GM19099 (cell line): ENCODE results near the gene KCNN4.
A peak's percentile ranks its signal among the peaks of the same experiment; 100 is the strongest.

Experiments
- POLR2A ChIP-seq: IDR thresholded peaks from 3 replicates; pipeline ENCODE4 v1.6.1; 2011; ENCODE audit warnings: low read depth; ENCODE audit not compliant: insufficient read length; ENCODE audit errors: extremely low read depth

KCNN4 gene

GRCh38 chr19:43802216-43802951 is 21.6 kb upstream of the KCNN4 start, which contains the start of gene LYPD5:
Gene LYPD5 (minus strand): TSS chr19:43802447. CDS start chr19:43802380, 67 bp downstream.
- no peak for TF ChIP-seq POLR2A

GRCh38 chr19:43799502-43800142 is 18.8 kb upstream of the KCNN4 start:
- TF ChIP-seq POLR2A = no peak

- no peak for TF ChIP-seq POLR2A
Measured at GRCh38 chr19:43798546-43799409, 18.0 kb upstream of the KCNN4 start.

GRCh38 chr19:43798026-43798545 is 17.3 kb upstream of the KCNN4 start:
- no peak for TF ChIP-seq POLR2A

GRCh38 chr19:43797556-43797955 is 16.8 kb upstream of the KCNN4 start:
- no peak for TF ChIP-seq POLR2A

- no peak for TF ChIP-seq POLR2A
Measured at GRCh38 chr19:43797118-43797517, 16.3 kb upstream of the KCNN4 start.

GRCh38 chr19:43790587-43790986 is 9.8 kb upstream of the KCNN4 start:
- TF ChIP-seq POLR2A = no peak

GRCh38 chr19:43789029-43789428 is 8.3 kb upstream of the KCNN4 start:
- TF ChIP-seq POLR2A = no peak

GRCh38 chr19:43786665-43787064 is 5.9 kb upstream of the KCNN4 start:
- no peak for TF ChIP-seq POLR2A

GRCh38 chr19:43784981-43785808 is 4.4 kb upstream of the KCNN4 start:
- no peak for TF ChIP-seq POLR2A

- no peak for TF ChIP-seq POLR2A
Measured at GRCh38 chr19:43784241-43784980, 3.6 kb upstream of the KCNN4 start.

GRCh38 chr19:43783636-43784035 is 2.9 kb upstream of the KCNN4 start:
- TF ChIP-seq POLR2A = no peak

- peak; percentile 23 for TF ChIP-seq POLR2A
Measured at GRCh38 chr19:43782689-43783231, 2.0 kb upstream of the KCNN4 start.
